ENCODE results near the gene PKIG. TPM values are rescaled to one million over a fixed set of nuclear protein-coding genes. Genes with fewer than 3 reads are reported as not detected.

Gene PKIG
- total RNA-seq, 1 donor from 2014 or later, result 29.3 TPM

DNA sequence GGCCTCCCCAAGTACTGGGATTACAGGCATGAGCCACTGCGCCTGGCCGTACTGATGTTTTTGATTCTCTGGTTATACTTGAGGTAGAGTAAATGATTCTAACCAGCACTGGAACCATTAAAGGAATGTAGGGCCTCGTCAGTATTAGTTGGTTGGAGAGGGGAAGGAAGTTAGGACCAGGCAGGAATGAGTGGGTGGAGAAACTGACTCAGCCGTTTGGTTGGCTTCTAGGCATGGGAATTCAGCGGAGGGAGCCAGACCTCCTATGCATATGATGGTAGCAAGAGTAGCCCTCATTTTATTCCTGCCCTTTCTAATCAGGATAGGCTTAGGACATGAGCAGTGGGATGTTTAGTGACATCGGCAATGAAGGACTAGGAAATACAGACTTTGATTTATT, 41.5 kb upstream of the PKIG start:
- no peak overlapping the region for H3K27ac Mint-ChIP-seq (ENCODE audit: unreplicated experiment)
- H3K9me3 Mint-ChIP-seq (ENCODE audit: low read depth), result no peaks in the 10 kb centered on the region
- TF ChIP-seq, protein P1, sequence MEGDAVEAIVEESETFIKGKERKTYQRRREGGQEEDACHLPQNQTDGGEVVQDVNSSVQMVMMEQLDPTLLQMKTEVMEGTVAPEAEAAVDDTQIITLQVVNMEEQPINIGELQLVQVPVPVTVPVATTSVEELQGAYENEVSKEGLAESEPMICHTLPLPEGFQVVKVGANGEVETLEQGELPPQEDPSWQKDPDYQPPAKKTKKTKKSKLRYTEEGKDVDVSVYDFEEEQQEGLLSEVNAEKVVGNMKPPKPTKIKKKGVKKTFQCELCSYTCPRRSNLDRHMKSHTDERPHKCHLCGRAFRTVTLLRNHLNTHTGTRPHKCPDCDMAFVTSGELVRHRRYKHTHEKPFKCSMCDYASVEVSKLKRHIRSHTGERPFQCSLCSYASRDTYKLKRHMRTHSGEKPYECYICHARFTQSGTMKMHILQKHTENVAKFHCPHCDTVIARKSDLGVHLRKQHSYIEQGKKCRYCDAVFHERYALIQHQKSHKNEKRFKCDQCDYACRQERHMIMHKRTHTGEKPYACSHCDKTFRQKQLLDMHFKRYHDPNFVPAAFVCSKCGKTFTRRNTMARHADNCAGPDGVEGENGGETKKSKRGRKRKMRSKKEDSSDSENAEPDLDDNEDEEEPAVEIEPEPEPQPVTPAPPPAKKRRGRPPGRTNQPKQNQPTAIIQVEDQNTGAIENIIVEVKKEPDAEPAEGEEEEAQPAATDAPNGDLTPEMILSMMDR (IDR thresholded peaks at IDR 0.05), result no peak
- no peak overlapping the region for H3K4me3 Mint-ChIP-seq (ENCODE audit: unreplicated experiment)
- peaks cover 7% of the 10 kb centered on the region for H3K4me1 Mint-ChIP-seq (ENCODE audit: low read depth)
- H3K36me3 Mint-ChIP-seq (ENCODE audit: low read depth), result no peaks in the 10 kb centered on the region
- H3K27me3 Mint-ChIP-seq (ENCODE audit: low read depth), result no peaks in the 10 kb centered on the region
- DNase-seq (ENCODE audit: low spot score), result no peak

GRCh38 chr20:44541992-44542391, 40.4 kb upstream of the PKIG start:
- Mint-ChIP-seq H3K36me3 (ENCODE audit: low read depth) (no peaks in the 10 kb centered on the region), H3K27ac (ENCODE audit: unreplicated experiment) (no peak overlapping the region), H3K27me3 (ENCODE audit: low read depth) (no peaks in the 10 kb centered on the region), H3K4me1 (ENCODE audit: low read depth) (peaks cover 9% of the 10 kb centered on the region), H3K9me3 (ENCODE audit: low read depth) (no peaks in the 10 kb centered on the region), H3K4me3 (ENCODE audit: unreplicated experiment) (no peak overlapping the region)
- no peak for DNase-seq (ENCODE audit: low spot score)
- TF ChIP-seq, protein P1 (IDR thresholded peaks at IDR 0.05), result no peak

DNA sequence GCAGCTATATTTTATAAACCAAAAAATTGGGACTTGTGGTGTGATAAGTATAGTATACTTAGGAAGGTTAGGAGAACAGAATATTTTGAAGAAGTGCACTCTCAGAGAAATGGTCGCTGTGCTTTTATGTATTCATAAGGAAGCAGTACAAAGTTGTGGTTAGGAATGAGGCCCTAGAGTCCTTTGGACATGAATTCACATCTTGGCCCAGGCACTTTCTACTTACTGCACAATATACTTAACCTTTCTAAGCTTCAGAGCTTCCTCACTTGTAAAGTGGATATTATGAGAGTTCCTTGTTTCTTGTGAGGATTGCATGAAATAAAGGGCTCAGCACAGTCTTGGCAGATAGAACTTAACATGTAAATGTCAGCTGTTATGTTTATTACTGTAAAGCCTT, 39.5 kb upstream of the PKIG start:
- Mint-ChIP-seq H3K4me3 (ENCODE audit: unreplicated experiment) (no peak overlapping the region), H3K36me3 (ENCODE audit: low read depth) (no peaks in the 10 kb centered on the region), H3K27ac (ENCODE audit: unreplicated experiment) (no peak overlapping the region), H3K27me3 (ENCODE audit: low read depth) (no peaks in the 10 kb centered on the region), H3K4me1 (ENCODE audit: low read depth) (peaks cover 17% of the 10 kb centered on the region), H3K9me3 (ENCODE audit: low read depth) (no peaks in the 10 kb centered on the region)
- TF ChIP-seq, protein P1 (IDR thresholded peaks at IDR 0.05), result no peak
- DNase-seq (ENCODE audit: low spot score), result no peak

DNA sequence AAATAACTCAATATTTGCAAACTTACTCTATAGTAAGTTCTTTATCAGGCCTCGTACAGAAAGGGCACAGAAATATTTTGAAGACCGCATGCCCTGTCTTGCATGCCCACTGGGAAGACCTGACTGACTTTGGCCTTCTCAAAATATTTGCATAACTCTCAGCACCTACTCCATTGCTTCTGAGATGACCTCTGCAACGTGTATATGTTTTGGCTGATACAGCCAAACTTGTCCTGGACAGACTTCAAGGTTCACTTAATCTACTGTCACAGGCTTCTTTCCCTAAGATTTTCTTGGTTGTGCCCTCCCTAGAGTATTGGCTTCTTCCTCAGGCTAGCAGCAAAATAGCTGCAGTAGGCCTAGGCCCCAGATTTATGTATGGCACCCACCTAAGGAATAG, 39.0 kb upstream of the PKIG start:
- Mint-ChIP-seq H3K27ac (ENCODE audit: unreplicated experiment) (no peak overlapping the region), H3K9me3 (ENCODE audit: low read depth) (no peaks in the 10 kb centered on the region), H3K4me1 (ENCODE audit: low read depth) (peaks cover 22% of the 10 kb centered on the region), H3K36me3 (ENCODE audit: low read depth) (no peaks in the 10 kb centered on the region), H3K27me3 (ENCODE audit: low read depth) (no peaks in the 10 kb centered on the region), H3K4me3 (ENCODE audit: unreplicated experiment) (no peak overlapping the region)
- DNase-seq (ENCODE audit: low spot score), result no peak
- TF ChIP-seq, protein P1 (IDR thresholded peaks at IDR 0.05), result no peak

DNA sequence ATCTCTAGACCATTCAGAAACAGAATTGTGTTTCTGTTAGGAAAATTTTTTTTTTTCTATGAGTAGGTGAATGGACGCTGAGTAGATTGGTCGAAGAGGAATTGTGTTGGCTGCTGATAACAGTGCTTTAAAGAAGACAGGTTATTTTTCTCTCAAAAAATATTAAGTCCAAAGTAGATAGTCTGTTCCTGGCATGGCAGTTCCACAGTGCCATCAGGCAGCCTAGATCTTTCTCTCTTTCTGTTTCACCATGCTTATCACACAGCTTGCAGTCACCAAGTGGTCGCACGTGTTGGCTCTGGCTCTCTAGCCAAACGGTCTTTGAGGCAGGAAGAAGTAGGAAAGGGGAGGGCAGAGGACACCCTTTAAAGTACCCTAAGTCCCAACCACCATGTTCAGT, 38.1 kb upstream of the PKIG start:
- Mint-ChIP-seq H3K9me3 (ENCODE audit: low read depth) (no peaks in the 10 kb centered on the region), H3K36me3 (ENCODE audit: low read depth) (no peaks in the 10 kb centered on the region), H3K27me3 (ENCODE audit: low read depth) (no peaks in the 10 kb centered on the region), H3K4me3 (ENCODE audit: unreplicated experiment) (no peak overlapping the region), H3K27ac (ENCODE audit: unreplicated experiment) (no peak overlapping the region), H3K4me1 (ENCODE audit: low read depth) (peaks cover 31% of the 10 kb centered on the region)
- DNase-seq (ENCODE audit: low spot score), result no peak
- TF ChIP-seq, protein P1 (IDR thresholded peaks at IDR 0.05), result no peak

Data from chondrocyte (in vitro differentiated cells).